GM18870 (cell line): ENCODE measurements around the gene ABHD2.
"Not testable (repeated sequence)": the region's sequence is repeated elsewhere in the genome, so short reads cannot be mapped to it uniquely, and the experiment has no call there.

ENCODE experiments used
- ATAC-seq: cut with Tn5 transposase; IDR thresholded peaks from one replicate; pipeline ENCODE4 v1.9.1; 2021; ENCODE audit warnings: moderate library complexity; ENCODE audit not compliant: unreplicated experiment

ABHD2 gene

GRCh38 chr15:89087830-89088604 is at the start of gene ABHD2:
Gene ABHD2 (plus strand): TSS chr15:89088456. CDS start chr15:89116328, 27,872 bp downstream.
- ATAC-seq = peak; percentile 98

GRCh38 chr15:89039142-89039541 is 49.1 kb upstream of the ABHD2 start:
- ATAC-seq = no peak

- no peak for ATAC-seq
These were observed 46.7 kb upstream of the ABHD2 start for GRCh38 chr15:89041507-89041906.

GRCh38 chr15:89042387-89042786 is 45.9 kb upstream of the ABHD2 start:
- ATAC-seq = no peak

GRCh38 chr15:89043031-89044002 is 44.9 kb upstream of the ABHD2 start:
- ATAC-seq = no peak

GRCh38 chr15:89049016-89049666 is 39.1 kb upstream of the ABHD2 start:
- ATAC-seq = not testable (repeated sequence)

GRCh38 chr15:89051875-89052274 is 36.4 kb upstream of the ABHD2 start:
- no peak for ATAC-seq

- ATAC-seq = no peak
These were observed 35.8 kb upstream of the ABHD2 start for GRCh38 chr15:89052474-89052873.

- ATAC-seq = no peak
These were observed 33.4 kb upstream of the ABHD2 start for GRCh38 chr15:89054873-89055272.

- ATAC-seq = no peak
These were observed 30.6 kb upstream of the ABHD2 start for GRCh38 chr15:89057506-89058133.

GRCh38 chr15:89058376-89058775 is 29.9 kb upstream of the ABHD2 start:
- no peak for ATAC-seq

- ATAC-seq = no peak
These were observed 29.3 kb upstream of the ABHD2 start for GRCh38 chr15:89058876-89059405.

- no peak for ATAC-seq
These were observed 22.0 kb upstream of the ABHD2 start for GRCh38 chr15:89066280-89066679.

- peak; percentile 26 for ATAC-seq
These were observed 20.5 kb upstream of the ABHD2 start for GRCh38 chr15:89067751-89068150.

- ATAC-seq = peak; percentile 92
These were observed 19.9 kb upstream of the ABHD2 start for GRCh38 chr15:89068325-89068784.

- ATAC-seq = no peak
These were observed 17.8 kb upstream of the ABHD2 start for GRCh38 chr15:89070197-89071124.

- ATAC-seq = no peak
These were observed 16.8 kb upstream of the ABHD2 start for GRCh38 chr15:89071471-89071870.

- no peak for ATAC-seq
These were observed 15.9 kb upstream of the ABHD2 start for GRCh38 chr15:89072277-89072869.
